HG03442 (cell line): ENCODE results near the gene TENT5D.
"Not testable (repeated sequence)": the region's sequence is repeated elsewhere in the genome, so short reads cannot be mapped to it uniquely, and the experiment has no call there.

Experiments used
- ATAC-seq: cut with Tn5 transposase; IDR thresholded peaks from one replicate; pipeline ENCODE4 v1.9.1; 2021; ENCODE audit warnings: mild to moderate bottlenecking, moderate library complexity; ENCODE audit not compliant: unreplicated experiment

Gene TENT5D

DNA sequence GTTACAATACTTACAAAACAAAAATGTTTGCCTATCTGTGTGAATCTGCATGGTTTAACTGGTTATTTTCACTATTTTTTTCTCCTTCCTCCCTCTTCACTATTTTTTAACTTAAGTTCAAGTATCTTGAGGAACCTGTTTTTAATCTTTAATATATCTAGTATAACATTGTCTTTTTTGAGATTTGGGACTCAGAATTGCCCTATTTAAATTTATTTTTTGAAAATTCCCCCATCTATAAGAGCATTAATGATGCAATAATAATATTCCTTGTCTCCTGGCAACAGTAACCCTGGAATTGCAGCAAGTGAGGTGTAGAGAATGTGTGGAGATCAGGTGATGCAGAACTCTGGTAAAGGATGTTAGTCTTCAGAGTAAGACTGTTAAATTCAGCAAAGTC is at the start of gene TENT5D:
TSS of gene TENT5D (plus strand) at position 301 of the 400 bp plus-strand sequence. CDS start 22,093 bp downstream, outside the sequence.
- ATAC-seq = no peak

DNA sequence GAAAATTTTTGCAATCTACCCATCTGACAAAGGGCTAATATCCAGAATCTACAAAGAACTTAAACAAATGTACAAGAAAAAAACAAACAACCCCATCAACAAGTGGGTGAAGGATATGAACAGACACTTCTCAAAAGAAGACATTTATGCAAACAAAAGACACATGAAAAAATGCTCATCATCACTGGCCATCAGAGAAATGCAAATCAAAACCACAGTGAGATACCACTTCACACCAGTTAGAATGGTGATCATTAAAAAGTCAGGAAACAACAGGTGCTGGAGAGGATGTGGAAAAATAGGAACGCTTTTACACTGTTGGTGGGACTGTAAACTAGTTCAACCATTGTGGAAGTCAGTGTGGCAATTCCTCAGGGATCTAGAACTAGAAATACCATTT is 34.6 kb upstream of the TENT5D start:
- ATAC-seq = not testable (repeated sequence)

DNA sequence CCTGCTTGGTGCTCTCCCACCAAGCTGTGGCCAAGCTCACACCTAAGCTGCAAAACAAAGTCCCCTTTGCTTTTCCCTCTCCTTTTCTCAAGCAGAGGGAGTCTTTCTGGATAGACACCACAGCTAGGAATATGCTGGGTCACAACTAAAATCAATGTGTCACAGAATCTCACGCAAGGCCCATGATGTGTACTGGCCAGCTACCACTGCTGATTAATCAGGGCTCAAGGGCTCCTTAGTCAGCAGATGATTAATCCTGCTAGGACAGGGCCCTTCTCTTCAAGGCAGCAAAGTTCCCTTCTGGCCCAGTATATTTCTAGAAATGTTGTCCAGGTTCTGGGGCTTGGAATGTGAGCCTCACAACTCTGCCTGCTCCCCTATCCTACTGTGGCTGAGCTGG is 32.0 kb upstream of the TENT5D start:
- no peak for ATAC-seq

DNA sequence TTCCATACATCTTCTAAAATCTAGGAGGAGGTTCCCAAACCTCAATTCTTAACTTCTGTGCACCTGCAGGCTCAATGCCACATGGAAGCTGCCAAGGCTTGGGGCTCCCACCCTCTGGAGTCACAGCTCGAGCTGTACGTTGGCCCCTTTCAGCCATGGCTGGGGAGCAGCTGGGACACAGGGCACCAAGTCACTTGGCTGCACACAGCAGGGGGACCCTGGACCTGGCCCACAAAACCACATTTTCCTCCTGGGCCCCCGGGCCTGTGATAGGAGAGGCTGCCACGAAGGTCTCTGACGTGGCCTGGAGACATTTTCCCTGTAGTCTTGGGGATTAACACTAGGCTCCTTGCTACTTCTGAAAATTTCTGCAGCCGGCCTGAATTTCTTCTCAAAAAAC is 8.2 kb upstream of the TENT5D start:
- ATAC-seq = no peak

DNA sequence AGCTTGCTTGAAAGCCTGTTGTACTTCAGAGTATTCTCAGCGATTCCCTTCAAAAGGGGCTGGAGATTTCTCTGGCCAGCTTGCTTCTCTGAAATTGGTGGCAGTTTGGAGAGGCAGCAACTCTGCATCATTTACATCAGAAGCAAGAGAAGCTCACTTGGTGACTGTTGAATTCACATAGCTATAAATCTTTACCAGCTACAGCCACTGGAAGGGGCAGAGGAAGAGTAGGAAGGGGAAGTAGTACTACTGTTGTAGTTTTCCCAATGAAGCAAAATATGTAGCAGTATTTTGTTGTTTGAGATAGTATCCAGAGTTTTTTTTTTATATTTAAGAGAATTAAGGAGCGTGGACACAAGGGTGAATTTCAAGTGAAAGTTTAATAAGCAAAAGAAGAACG is 2.8 kb downstream of the TENT5D start:
- no peak for ATAC-seq

DNA sequence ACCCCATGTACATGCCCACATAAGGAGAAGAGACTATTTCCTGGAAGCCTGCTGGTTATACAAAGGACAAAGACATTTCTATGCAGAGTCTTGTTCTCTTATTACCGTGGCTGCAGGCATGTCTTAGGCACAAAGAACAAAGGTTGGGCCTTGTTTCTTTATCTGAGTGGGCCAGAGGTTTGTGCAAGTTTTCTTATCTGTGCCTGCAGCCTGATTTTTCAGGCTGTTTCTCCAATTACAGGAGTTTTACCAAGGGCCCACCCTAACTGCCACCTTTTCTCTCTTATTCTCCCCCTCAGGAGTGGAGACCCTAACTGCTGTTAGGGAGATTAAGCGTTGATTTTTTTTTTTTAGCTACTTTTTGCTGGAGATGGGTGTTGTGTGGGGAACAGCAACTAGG is 3.5 kb downstream of the TENT5D start:
- ATAC-seq = no peak

DNA sequence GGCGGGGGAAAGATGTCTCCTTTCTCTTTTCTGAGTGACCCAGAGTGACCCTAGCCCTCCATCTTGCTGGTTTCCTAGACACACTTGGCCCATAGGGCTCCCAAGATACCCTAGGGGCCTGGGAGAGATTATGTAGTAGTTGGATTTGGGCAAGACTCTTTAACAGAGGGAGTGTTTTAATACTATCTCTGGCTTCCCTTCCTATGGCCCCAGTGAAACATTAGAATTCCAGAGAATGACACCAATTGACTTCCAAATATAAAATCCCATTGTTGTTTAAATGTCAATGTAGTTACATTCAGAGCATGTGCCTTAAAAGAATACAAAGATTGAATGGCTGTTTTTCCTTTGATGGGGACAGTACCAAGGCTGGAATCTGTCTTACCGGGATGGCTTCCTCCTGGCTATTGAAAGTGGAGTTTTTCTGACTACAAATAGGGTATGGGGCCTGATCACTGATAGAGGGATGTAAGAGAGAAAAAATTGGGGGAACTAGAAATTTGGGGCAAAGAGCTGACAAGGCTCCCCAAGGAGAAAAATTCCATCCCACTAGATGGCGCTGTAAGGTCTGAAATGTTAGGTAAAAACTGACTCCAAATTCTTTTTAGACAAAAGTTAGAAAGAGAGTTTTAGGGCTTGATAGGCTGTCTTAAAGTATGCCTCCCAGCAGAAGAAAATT is 10.7 kb downstream of the TENT5D start:
- ATAC-seq = no peak

DNA sequence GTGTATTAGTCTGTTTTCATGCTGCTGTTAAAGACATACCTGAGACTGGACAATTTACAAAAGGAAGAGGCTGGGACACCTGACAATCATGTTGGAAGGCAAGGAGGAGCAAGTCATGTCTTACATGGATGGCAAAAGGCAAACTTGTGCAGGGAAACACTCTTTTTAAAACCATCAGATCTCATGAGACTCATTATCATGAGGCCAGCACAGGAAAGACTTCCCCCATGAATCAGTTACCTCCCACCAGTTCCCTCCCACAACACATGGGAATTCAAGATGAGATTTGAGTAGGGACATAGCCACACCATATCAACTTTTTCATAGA is 11.2 kb downstream of the TENT5D start:
- ATAC-seq = no peak

DNA sequence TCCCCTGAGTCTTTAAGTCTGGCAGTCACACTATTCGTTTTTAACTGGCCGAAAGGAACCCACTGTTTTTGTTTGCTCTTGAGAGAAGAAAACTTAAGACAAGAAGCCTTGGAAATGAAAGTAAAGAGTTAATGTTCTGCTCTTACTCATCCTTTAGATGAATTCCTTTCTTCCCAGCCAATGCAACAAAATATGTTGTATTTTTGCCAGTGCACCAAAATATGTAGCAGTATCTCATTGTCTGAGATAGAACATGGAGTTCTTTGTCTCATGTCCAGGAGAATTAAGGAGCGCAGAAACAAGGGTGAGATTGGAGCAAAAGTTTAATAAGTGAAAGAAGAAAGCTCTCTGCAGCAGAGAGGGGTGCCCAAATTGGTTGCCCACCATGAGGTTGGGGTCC is 12.2 kb downstream of the TENT5D start:
- ATAC-seq = no peak

DNA sequence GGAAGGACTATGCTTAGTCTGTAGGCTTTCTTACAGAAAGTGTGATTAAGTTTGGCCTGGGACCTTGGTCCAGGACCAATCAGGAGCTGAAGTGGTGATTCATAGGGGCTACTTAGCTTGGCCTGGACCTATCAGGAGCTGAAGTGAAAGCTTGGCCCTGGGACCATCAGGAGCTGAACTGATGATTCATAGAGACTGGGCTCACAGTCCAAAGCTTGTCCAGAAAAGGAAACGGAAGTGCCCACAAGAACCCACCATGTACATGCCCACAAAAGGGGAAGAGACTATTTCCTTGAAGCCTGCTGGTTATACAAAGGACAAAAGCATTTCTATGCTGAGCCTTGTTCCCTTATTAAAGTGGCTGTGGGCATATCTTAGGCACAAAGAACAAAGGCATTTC is 12.6 kb downstream of the TENT5D start:
- no peak for ATAC-seq

DNA sequence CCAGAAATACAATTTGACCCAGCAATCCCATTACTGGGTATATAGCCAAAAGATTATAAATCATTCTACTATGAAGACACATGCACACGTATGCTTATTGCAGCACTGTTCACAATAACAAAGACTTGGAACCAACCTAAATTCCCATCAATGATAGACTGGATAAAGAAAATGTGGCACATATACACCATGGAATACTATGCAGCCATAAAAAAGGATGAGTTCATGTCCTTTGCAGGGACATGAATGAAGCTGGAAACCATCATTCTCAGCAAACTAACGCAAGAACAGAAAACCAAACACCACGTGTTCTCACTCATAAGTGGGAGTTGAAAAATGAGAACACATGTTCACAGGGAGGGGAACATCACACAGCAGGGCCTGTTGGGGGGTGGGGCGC is 47.9 kb downstream of the TENT5D start:
- not testable (repeated sequence) for ATAC-seq

DNA sequence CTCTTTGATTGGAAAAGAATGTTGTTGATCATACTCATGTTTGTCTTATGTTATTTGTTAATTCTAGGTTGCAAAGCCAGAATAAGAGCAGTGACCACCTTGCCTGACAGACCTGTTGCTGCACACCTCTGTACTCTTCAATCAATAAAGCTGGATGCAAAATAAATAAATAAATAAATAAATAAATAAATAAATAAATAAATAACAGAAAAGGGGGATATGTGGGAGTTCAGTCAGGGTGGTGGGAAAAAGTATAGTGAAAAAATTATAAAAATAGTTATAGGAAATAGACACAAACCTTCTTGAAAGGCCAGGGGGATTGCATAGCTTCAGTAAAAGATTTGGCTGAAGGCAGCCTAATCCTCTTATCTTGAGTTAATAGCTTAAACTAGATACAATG is 51.3 kb downstream of the TENT5D start:
- ATAC-seq = no peak

DNA sequence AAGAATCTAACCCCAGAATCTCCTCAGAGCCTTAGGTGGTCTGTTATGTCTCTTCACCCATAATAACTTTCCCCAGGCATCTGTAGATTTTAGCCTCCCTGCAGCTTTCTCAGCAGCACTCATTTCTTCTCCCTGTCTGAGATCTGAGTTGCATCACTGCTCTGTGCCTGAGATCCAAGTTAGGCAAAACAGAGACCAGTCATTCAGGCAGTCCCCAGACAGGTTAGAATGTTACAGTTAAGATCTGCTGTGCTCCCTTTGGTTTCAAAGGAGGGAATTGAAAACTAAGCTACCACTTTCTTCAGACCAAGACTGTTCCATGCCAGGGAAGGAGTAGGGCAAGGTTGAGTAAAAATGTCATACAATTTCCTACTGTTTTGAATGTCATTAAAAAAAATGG is 65.3 kb downstream of the TENT5D start:
- no peak for ATAC-seq

DNA sequence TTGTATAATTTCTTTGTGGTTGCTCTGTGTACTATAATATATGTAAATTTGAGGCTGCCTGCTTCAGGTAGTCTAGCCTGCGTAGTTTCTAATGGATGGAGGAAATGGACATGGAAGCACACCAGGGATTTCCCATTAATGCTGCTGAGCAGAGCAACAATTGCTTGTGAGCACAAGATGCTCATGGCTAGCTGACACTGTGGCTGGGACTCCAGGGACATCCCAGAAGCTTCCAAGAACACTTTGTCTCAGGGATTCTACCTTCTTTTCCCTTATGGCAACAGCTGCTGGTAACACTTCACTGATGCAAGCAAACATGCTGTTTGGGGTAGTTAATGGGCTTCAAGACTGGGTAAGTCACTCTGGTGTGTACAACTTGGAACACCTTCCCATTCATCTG is 66.1 kb downstream of the TENT5D start:
- no peak for ATAC-seq

DNA sequence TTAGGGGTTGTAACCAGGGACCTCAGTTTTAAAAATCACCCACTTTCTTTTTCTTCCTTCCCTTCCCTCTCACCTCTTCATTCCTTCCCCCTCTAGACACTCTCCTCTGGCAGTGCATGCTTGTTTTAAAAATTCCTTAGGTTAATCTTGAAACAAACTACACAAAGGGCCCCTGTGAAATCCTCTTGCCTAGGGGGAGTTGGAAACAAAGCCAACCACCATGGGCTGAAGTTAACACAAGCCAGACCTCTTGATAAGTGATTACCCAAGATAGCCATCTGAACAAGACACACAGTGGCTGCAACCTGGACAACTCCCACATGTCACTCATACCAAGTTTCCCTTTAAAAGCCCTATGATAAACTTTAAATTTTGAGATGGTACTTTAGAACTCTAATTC is 68.9 kb downstream of the TENT5D start:
- no peak for ATAC-seq
